T-helper 1 cell treated with Interleukin-12 subunit alpha and Interleukin-12 subunit beta and Interleukin-4 antibody, amounts not matched to agents 30 ng/mL and 1 ng/mL, for 36 hours (primary cell): ENCODE results near the gene EIF2B1. TPM values are rescaled to one million over a fixed set of nuclear protein-coding genes. Genes with fewer than 3 reads are reported as not detected.
"Not testable (repeated sequence)": the region's sequence is repeated elsewhere in the genome, so short reads cannot be mapped to it uniquely, and the experiment has no call there.

ENCODE experiments used
- intact Hi-C: fragments of 100-400 bp; cut with micrococcal nuclease; formaldehyde crosslinking; loops from one replicate; pipeline ENCODE4 v1.15.1; 2024
- total RNA-seq: library from RNA; stranded (reverse); gene quantifications from 2 replicates; pipeline ENCODE4 v1.2.3, GENCODE V29; 2022

EIF2B1 gene
- total RNA-seq, 1 donor from 2014 or later, result 68.2 TPM

- intact Hi-C loops, result no loop called here
These were observed 12.4 kb downstream of the EIF2B1 start for GRCh38 chr12:123621101-123621500.

GRCh38 chr12:123617580-123617979 is 15.9 kb downstream of the EIF2B1 start:
- intact Hi-C loops, result no loop called here

GRCh38 chr12:123617144-123617543 is 16.3 kb downstream of the EIF2B1 start:
- intact Hi-C loops, result no loop called here

GRCh38 chr12:123614531-123614930 is 19.0 kb downstream of the EIF2B1 start:
- intact Hi-C loops, result no loop called here

GRCh38 chr12:123614110-123614509 is 19.4 kb downstream of the EIF2B1 start:
- intact Hi-C loops, result no loop called here

- intact Hi-C loops, result no loop called here
These were observed 25.3 kb downstream of the EIF2B1 start for GRCh38 chr12:123608182-123608581.

GRCh38 chr12:123607756-123608155 is 25.7 kb downstream of the EIF2B1 start:
- intact Hi-C loops, result no loop called here

GRCh38 chr12:123603495-123603894 is 30.0 kb downstream of the EIF2B1 start:
- intact Hi-C loops, result loop anchor here (2.0 to 5.0 kb wide), 4 partner anchors 67 to 629 kb away; partner anchors contain the start of genes KMT5A, OGFOD2, SBNO1 and TCTN2

- intact Hi-C loops, result loop anchor here (1.0 to 5.0 kb wide), 9 partner anchors 18 to 628 kb away; partner anchors contain the start of genes ATP6V0A2, CDK2AP1, EIF2B1 and GTF2H3
These were observed 30.8 kb downstream of the EIF2B1 start for GRCh38 chr12:123602651-123603195.

GRCh38 chr12:123601602-123602489 is 31.6 kb downstream of the EIF2B1 start, which contains the start of gene DDX55:
TSS of gene DDX55 (plus strand) at chr12:123602099. CDS start at chr12:123602149, 50 bp downstream.
- intact Hi-C loops, result loop anchor here (1.0 to 5.0 kb wide), 9 partner anchors 18 to 627 kb away; partner anchors contain the start of genes ATP6V0A2, CDK2AP1, EIF2B1 and GTF2H3

GRCh38 chr12:123599721-123600120 is 33.8 kb downstream of the EIF2B1 start:
- intact Hi-C loops, result loop anchor here (5.0 kb wide), 2 partner anchors 217 to 237 kb away; partner anchors contain the start of genes KMT5A and SBNO1

- intact Hi-C loops, result no loop called here
These were observed 34.2 kb downstream of the EIF2B1 start for GRCh38 chr12:123599310-123599709.

GRCh38 chr12:123598522-123598921 is 35.0 kb downstream of the EIF2B1 start:
- intact Hi-C loops, result no loop called here

GRCh38 chr12:123597100-123597499 is 36.4 kb downstream of the EIF2B1 start:
- intact Hi-C loops, result no loop called here

GRCh38 chr12:123595729-123596128 is 37.8 kb downstream of the EIF2B1 start:
- intact Hi-C loops, result no loop called here

GRCh38 chr12:123591702-123592481 is 41.6 kb downstream of the EIF2B1 start:
- intact Hi-C loops, result no loop called here

- intact Hi-C loops, result no loop called here
These were observed 52.7 kb downstream of the EIF2B1 start for GRCh38 chr12:123580772-123581171.

GRCh38 chr12:123578829-123579228 is 54.7 kb downstream of the EIF2B1 start:
- intact Hi-C loops, result not testable (repeated sequence)

GRCh38 chr12:123578243-123578642 is 55.2 kb downstream of the EIF2B1 start:
- intact Hi-C loops, result no loop called here

- intact Hi-C loops, result no loop called here
These were observed 56.9 kb downstream of the EIF2B1 start for GRCh38 chr12:123576611-123577010.

GRCh38 chr12:123573870-123574269 is 59.6 kb downstream of the EIF2B1 start:
- intact Hi-C loops, result no loop called here
